Prostate gland (tissue), 2 donors: Measurements from ENCODE around the gene PCBP4.

Source experiments
- POLR2A ChIP-seq: fragments of 450-650 bp; IDR thresholded peaks from one replicate; pipeline ENCODE4 v1.6.1; 2016; ENCODE audit warnings: antibody characterized with exemption, mild to moderate bottlenecking
- TF ChIP-seq, protein P1 (sequence below), 4 experiments: fragments of 200-600 bp in 2 of 4; fragments of 450-650 bp in 2 of 4; sonication (generic) in 2 of 4; IDR thresholded peaks; 1 replicate in 3 of 4; 2 replicates in 1 of 4; pipeline ENCODE4 v1.5.1; 2016 to 2019; ENCODE audit warnings: antibody characterized with exemption in 4 of 4, mild to moderate bottlenecking in 2 of 4, moderate library complexity in 2 of 4

GRCh38 chr3:51955893-51956770, 11.1 kb downstream of the PCBP4 start:
- TF ChIP-seq, protein P1, sequence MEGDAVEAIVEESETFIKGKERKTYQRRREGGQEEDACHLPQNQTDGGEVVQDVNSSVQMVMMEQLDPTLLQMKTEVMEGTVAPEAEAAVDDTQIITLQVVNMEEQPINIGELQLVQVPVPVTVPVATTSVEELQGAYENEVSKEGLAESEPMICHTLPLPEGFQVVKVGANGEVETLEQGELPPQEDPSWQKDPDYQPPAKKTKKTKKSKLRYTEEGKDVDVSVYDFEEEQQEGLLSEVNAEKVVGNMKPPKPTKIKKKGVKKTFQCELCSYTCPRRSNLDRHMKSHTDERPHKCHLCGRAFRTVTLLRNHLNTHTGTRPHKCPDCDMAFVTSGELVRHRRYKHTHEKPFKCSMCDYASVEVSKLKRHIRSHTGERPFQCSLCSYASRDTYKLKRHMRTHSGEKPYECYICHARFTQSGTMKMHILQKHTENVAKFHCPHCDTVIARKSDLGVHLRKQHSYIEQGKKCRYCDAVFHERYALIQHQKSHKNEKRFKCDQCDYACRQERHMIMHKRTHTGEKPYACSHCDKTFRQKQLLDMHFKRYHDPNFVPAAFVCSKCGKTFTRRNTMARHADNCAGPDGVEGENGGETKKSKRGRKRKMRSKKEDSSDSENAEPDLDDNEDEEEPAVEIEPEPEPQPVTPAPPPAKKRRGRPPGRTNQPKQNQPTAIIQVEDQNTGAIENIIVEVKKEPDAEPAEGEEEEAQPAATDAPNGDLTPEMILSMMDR (IDR thresholded peaks at IDR 0.05) = peak in 2 of 4 experiments; percentile 37 to 58
- peak; percentile 23 for TF ChIP-seq POLR2A
